OCI-M1 (cell line): ENCODE measurements around the gene DPP6.
A peak's percentile ranks its signal among the peaks of the same experiment; 100 is the strongest.

Source experiments
- DNase-seq: peaks from one replicate; lab custom pipeline; 2025; lab: John Stamatoyannopoulos, UW

DPP6 gene

DNA sequence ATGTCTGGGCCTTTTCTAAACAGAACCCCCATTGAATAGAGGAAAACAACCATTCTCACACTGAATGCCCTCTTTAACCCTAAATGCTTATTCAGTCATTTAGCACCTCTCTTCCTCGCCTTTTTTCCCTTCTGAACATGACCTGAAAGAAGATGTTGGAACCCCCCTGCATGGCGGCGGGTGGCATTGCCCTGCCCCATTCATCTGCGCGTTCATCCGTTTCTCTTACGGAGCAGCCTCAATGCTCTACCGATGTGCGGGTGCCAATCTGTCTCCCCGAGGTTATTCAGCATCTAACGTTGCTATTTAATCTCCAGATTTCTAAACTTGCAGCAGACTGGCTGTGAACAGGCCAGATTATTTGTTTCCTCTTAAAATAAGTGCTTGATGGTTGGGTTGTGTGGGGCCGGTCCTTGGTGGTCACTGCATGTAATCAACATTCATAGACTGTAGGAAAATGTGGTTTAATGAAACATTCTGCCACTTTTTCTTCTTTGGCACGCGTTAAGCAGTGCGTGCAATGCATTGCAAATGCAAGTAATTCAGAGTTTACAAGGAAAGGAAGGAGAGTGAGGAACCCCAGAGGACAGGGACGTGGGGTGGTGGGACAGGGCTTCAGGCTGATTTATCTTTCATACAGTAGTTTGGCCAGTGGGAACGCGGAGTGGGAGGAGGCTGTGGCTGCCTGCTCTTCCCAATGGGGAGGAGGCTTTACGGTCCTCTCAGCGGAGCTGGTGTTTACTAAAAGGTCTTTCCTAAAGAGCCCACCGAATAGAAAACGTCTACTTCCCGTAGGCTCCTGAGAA lies 286.7 kb downstream of the DPP6 start:
- DNase-seq, result no peak

DNA sequence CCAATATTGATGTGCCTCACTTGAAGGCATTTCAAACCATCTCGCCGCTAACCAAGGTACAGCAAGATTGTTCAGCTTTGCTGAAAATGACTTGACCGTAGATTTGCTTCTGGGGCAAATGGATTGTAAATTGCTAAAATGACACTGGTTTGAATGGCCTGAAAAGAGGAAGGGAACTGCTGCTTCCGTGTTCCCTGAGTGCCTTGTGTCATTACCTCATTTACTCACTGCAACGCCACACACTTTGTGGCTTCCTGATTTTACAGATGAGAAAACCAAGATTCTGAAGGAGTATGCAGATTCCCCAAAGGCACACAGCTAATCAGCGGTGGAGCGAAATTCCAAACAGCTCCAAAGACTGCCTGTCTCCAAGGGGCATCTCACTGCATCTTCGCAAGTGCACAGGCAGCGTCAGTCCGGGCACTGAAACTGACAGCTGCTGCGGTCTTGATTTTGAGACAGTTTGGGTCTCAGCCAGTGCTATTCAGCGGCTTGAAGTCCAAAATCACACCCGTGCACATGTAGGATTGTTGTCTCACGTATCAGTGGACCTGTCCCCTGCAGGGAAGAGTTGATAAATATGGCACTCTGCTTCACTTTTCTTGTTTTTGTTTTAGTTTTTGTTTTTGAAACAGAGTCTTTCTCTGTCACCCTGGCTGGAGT lies 290.9 kb downstream of the DPP6 start:
- DNase-seq, result no peak

GRCh38 chr7:154343778-154344412 lies 291.7 kb downstream of the DPP6 start:
- DNase-seq, result no peak

- DNase-seq, result no peak
Observed at GRCh38 chr7:154345093-154345492, 292.9 kb downstream of the DPP6 start.

GRCh38 chr7:154347700-154348266 lies 295.6 kb downstream of the DPP6 start:
- no peak for DNase-seq

GRCh38 chr7:154350892-154351291 lies 298.7 kb downstream of the DPP6 start:
- DNase-seq, result no peak

GRCh38 chr7:154353355-154353767 lies 301.2 kb downstream of the DPP6 start:
- DNase-seq, result no peak

- no peak for DNase-seq
Observed at GRCh38 chr7:154364170-154364569, 312.0 kb downstream of the DPP6 start.

DNA sequence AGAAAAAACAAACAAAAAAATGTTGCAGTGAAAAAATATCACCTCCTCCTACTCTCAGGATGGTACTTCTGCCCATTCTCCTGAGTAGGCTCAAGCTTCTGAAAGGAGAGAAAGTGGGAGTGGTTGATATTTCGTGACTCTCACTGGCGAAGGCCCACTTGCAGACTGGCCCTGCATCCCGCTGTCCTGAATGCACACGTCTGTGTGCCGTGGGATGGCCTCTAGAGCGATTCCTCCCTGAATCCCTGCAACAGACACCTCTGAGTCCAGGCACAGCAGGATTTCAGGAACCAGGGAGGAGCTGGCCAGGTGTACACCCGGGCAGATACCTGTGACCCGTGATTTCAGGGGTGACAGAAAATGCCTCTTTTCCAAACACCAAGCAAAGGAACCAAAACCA lies 319.2 kb downstream of the DPP6 start:
- DNase-seq, result no peak

DNA sequence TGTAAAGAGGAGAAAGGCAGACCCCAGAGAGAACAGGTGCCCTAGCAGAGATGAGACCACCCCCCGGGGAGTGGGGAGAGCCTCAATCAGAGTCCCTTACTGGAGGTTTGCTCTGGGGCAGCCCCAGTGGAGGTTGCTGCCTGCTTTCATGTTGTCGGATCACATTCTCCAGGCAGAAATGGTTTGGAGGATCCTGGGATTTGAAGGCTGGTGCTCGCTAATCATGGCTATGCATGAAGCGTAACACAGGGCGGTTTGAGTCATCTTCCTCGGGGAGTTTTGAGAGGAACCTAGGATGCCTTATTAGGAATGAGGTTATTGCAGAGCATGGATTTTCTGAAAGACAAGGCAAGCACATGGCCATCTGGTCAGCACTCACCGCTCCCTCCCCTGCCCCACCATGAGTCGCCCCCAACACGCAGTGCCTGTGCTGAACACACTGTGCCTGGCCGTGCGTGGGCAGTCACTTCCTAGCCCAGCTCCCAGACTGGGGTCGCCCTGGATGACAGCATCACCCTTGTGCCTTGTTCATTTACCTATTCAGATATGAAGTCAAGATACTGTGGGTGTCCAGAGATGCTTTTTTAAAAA lies 319.9 kb downstream of the DPP6 start:
- DNase-seq, result no peak

GRCh38 chr7:154373956-154374355 lies 321.8 kb downstream of the DPP6 start:
- DNase-seq, result no peak

DNA sequence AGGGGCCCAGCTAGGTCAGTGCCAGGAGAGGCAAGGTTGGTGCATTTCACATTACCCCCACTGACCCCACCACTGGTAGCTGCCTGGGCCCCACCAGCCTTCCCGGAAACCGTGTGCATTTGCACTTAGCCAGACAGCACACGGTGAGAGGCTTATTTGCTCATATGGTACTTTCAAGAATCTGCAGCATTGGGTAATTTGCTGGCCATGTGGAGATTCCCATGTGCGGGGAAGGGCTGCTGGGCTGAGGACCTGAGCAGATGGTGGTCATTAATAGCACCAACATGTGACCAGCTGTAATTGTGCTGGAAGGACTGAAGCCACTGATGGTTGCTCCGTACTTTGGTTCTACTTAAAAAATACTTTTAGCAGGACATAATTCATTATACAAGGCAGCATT lies 323.8 kb downstream of the DPP6 start:
- DNase-seq, result no peak

DNA sequence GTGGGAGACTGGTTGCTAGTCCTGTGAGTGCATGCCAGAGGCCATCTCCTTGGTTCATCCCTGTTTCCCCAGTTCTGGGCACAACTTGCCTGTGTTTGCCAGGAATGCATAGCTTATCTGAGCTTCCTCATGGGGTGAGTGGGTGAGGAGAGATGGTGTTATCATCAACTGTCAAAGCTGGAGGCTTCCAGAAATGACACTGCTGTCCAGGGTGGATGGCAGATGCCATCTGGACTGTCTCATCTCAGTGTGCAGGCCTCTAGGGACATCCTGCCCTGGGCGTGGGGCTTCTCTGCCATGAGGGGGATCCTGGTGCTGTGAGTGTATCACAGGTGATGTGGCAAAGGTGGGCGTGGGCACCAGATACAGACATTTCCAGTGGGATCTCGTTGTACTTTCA lies 328.6 kb downstream of the DPP6 start:
- no peak for DNase-seq

DNA sequence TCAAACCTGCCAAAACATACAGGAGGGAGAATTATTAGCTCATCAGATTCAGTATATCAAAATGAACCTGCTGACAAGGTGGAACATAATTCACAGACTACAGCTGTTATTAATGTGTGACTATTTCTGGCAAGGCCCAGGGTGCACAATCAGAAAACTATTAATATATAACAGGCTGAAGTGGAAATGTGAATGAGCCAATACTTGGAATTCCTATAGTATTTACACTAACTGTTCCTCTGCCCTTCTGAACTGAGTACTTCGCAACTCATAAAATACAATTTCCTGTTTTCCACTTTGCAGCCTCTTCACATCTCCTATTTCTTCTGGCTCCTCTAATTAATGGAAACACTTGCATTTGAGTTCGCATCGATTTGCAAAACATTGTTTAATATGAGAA lies 330.8 kb downstream of the DPP6 start:
- no peak for DNase-seq

- no peak for DNase-seq
Observed at GRCh38 chr7:154385214-154385613, 333.0 kb downstream of the DPP6 start.

GRCh38 chr7:154387252-154387651 lies 335.1 kb downstream of the DPP6 start:
- no peak for DNase-seq

DNA sequence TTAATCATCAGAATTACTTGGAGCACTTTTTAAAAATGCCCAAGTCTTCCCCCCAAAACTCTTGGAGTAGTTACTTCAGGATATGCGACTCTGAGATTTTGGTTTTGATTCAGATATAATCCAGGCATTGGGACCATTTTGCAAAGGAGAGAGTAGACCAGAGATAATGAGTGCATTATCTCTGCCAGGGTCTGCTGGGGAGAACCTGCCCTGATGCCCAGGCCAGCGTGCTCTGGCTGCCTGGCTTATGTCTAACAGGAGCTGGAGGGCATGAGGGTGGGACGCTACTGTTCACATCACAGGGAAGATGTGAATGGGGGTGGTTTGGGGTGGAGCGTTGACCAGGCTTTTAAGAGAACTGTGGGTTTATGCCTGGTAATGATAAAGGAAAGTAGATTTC lies 336.2 kb downstream of the DPP6 start:
- no peak for DNase-seq

DNA sequence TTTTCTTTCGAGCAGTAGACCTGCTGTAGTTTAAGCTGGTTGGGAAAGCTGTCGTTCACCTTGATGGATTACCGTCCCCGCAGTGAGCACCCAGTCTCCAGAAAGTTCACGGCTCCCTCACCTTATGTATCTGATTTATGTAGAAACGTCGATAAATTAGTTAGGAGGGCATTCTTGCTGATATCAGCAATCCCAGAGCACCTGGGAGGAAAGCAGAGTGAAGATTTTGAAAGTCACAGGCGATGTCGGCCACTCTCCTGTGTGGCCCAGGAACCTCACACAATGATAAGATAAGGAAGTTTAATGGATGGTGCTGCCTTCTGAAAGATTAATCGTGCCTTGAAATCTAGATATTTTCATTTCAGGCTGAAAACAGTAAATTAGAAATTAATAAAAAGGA lies 336.8 kb downstream of the DPP6 start:
- no peak for DNase-seq

DNA sequence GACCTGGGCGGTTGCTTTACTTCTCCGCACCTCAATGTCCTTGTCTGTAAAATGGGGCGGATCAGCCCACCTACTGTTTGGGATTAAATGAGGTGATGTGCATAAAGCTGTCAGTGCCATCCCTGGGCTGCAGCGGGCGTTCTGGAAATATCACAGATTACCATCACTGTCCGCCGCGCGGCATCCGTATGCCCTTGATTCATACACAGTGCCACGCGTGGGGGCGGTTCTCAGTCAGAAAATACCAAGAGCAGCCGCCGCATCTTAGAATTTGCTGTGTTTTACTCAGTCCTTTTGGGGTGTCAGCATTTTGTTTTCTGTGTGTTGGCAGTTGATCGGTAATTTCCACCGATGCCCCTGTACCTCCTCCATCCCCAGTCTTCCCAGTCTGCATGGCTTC lies 338.8 kb downstream of the DPP6 start:
- no peak for DNase-seq

DNA sequence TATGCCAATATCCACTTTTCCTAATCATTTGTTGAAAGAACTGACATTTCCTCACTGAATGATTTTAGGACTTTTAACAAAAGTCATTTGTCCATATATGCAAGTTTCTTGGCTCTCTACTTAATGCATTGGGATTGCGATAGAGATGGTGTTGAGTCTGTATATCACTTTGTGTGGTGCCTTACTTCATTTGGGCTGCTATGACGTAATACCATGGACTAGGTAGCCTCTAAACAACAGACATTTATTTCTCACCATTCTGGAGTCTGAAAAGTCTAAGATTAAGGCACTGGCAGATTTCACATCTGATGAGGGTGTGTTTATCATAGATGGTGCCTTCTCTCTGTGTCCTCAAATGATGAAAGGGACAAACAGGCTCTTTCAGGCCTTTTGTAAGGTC lies 342.6 kb downstream of the DPP6 start:
- no peak for DNase-seq

- DNase-seq, result no peak
Observed at GRCh38 chr7:154406312-154406711, 354.1 kb downstream of the DPP6 start.

- DNase-seq, result peak; percentile 41
Observed at GRCh38 chr7:154409703-154410311, 357.6 kb downstream of the DPP6 start.
